ENCODE measurements around the gene PABPN1. TPM values are rescaled to one million over a fixed set of nuclear protein-coding genes. Genes with fewer than 3 reads are reported as not detected.

PABPN1 gene
- total RNA-seq, 1 donor from 2014 or later = 298 TPM

DNA sequence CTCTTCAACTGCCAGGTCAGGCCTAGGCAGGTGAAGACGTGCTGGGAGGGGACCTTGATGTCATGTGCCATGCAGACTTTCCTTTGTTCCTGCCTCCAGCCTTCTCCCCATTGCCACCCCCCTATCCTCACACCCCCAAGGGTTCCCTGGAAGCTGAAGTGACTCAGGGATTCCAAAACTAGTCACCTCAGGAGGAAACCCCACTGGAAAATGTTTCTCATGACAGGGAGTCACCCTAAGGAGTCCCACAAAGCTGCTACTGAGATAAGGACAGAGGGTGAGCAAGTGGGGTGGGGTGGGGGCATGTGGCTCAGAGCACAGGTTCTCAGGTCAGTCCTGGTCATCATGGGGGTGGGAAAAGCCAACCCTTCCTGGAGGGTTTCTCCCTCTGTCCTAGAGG is 49.0 kb downstream of the PABPN1 start:
- Mint-ChIP-seq H3K27ac (no peak overlapping the region), H3K4me1 (peaks cover 10% of the 10 kb centered on the region), H3K27me3 (ENCODE audit: insufficient read depth, low read depth) (peaks cover 10% of the 10 kb centered on the region), H3K9me3 (no peaks in the 10 kb centered on the region), H3K36me3 (no peaks in the 10 kb centered on the region), H3K4me3 (no peak overlapping the region)
- no peaks in the 10 kb centered on the region for H3K27me3 ChIP-seq
- H2AFZ ChIP-seq (replicated peaks) = no peak overlapping the region
- H4K20me1 ChIP-seq (ENCODE audit: low read depth) = no peaks in the 10 kb centered on the region
- peaks cover 10% of the 10 kb centered on the region for H3K4me1 ChIP-seq
- H3F3A ChIP-seq (ENCODE audit: low read depth) = peaks cover 16% of the 10 kb centered on the region
- H3K9ac ChIP-seq = no peak overlapping the region
- peaks cover 8% of the 10 kb centered on the region for H3K79me2 ChIP-seq (ENCODE audit: low read depth)
- no peak overlapping the region for H3K4me3 ChIP-seq
- no peak overlapping the region for H3K27ac ChIP-seq
- DNase-seq (ENCODE audit: low spot score) = no peak
- no peaks in the 10 kb centered on the region for H3K9me3 ChIP-seq (ENCODE audit: low read depth)
- TF ChIP-seq, protein P1, sequence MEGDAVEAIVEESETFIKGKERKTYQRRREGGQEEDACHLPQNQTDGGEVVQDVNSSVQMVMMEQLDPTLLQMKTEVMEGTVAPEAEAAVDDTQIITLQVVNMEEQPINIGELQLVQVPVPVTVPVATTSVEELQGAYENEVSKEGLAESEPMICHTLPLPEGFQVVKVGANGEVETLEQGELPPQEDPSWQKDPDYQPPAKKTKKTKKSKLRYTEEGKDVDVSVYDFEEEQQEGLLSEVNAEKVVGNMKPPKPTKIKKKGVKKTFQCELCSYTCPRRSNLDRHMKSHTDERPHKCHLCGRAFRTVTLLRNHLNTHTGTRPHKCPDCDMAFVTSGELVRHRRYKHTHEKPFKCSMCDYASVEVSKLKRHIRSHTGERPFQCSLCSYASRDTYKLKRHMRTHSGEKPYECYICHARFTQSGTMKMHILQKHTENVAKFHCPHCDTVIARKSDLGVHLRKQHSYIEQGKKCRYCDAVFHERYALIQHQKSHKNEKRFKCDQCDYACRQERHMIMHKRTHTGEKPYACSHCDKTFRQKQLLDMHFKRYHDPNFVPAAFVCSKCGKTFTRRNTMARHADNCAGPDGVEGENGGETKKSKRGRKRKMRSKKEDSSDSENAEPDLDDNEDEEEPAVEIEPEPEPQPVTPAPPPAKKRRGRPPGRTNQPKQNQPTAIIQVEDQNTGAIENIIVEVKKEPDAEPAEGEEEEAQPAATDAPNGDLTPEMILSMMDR (IDR thresholded peaks at IDR 0.05) = no peak
- TF ChIP-seq EZH2phosphoT487 (IDR thresholded peaks at IDR 0.05) (no peak), EZH2 (IDR thresholded peaks at IDR 0.05) (no peak)
- no peaks in the 10 kb centered on the region for H3K36me3 ChIP-seq
- H3K4me2 ChIP-seq = no peak overlapping the region

DNA sequence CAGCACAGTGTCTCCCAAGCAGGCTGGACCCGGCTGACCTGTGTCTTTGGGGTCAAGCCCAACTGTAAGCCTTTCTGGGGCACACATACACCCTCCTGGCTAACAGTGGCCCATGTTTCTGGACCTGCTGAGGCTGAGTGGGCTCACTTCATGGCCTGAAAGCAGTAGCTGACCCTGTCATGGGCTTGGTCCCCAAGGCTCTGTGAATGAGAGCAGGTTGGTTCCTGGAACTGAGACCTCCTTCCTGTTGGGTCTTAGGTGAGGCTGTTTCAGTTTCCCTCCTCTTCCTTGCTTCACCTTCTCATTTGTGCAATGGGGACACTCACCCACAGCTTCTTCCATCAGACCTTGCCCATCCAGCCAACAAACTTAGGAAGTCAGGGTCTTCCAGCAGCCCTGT is 50.6 kb downstream of the PABPN1 start:
- TF ChIP-seq EZH2 (IDR thresholded peaks at IDR 0.05) (no peak), EZH2phosphoT487 (IDR thresholded peaks at IDR 0.05) (no peak)
- TF ChIP-seq, protein P1 (IDR thresholded peaks at IDR 0.05) = no peak

DNA sequence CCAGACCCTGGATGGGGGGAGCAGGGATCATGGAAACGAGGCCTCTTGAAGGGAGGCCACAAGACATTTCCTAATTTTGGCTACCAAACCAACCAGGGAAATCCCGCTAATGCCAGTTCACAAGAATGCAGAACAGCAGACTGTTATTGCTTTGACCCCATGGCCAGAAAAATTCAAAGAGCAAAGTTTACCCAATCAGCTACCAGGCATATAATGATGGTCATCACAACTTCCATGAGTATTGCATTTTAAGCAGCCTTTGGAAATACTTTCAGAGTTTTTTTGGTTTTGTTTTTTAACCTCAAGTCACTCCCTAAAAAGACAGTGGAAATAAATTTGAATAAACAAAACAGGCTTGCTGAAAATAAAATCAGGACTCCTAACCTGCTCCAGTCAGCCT is 51.3 kb downstream of the PABPN1 start, which contains the start of gene IL25:
Gene IL25 (plus strand): TSS at position 301 of the 400 bp plus-strand sequence.
- Histone ChIP-seq H3K4me3 (no peak within 1 kb of the TSS), H3F3A (ENCODE audit: low read depth) (peaks cover 16% of the 10 kb centered on the region), H3K79me2 (ENCODE audit: low read depth) (no peaks in the 10 kb centered on the region), H4K20me1 (ENCODE audit: low read depth) (no peaks in the 10 kb centered on the region), H2AFZ (replicated peaks) (no peak within 1 kb of the TSS), H3K4me1 (peaks cover 14% of the 10 kb centered on the region), H3K9ac (no peak within 1 kb of the TSS), H3K36me3 (no peaks in the 10 kb centered on the region), H3K9me3 (ENCODE audit: low read depth) (no peaks in the 10 kb centered on the region), H3K4me2 (no peak within 1 kb of the TSS), H3K27me3 (no peaks in the 10 kb centered on the region), H3K27ac (no peak within 1 kb of the TSS)
- no peak for DNase-seq (ENCODE audit: low spot score)
- H3K9me3 Mint-ChIP-seq = no peaks in the 10 kb centered on the region
- no peak for TF ChIP-seq EZH2 (IDR thresholded peaks at IDR 0.05)
- TF ChIP-seq, protein P1 (IDR thresholded peaks at IDR 0.05) = no peak
- TF ChIP-seq EZH2phosphoT487 (IDR thresholded peaks at IDR 0.05) = no peak
- no peaks in the 10 kb centered on the region for H3K36me3 Mint-ChIP-seq
- peak within 1 kb of the TSS; percentile 12 for H3K27ac Mint-ChIP-seq
- peaks cover 16% of the 10 kb centered on the region for H3K4me1 Mint-ChIP-seq
- H3K4me3 Mint-ChIP-seq = no peak within 1 kb of the TSS
- peaks cover 8% of the 10 kb centered on the region for H3K27me3 Mint-ChIP-seq (ENCODE audit: insufficient read depth, low read depth)

More for the DNA sequence above, 50.6 kb downstream of the PABPN1 start:
- no peaks in the 10 kb centered on the region for H4K20me1 ChIP-seq (ENCODE audit: low read depth)
- no peak for DNase-seq (ENCODE audit: low spot score)
- no peak overlapping the region for H3K27ac ChIP-seq
- H3K79me2 ChIP-seq (ENCODE audit: low read depth) = no peaks in the 10 kb centered on the region
- H3F3A ChIP-seq (ENCODE audit: low read depth) = peaks cover 20% of the 10 kb centered on the region
- no peaks in the 10 kb centered on the region for H3K9me3 ChIP-seq (ENCODE audit: low read depth)
- H3K9me3 Mint-ChIP-seq = no peaks in the 10 kb centered on the region
- no peak overlapping the region for H3K9ac ChIP-seq
- H3K36me3 ChIP-seq = no peaks in the 10 kb centered on the region
- H3K4me3 Mint-ChIP-seq = no peak overlapping the region
- no peak overlapping the region for H3K4me3 ChIP-seq
- peaks cover 15% of the 10 kb centered on the region for H3K4me1 Mint-ChIP-seq
- peaks cover 16% of the 10 kb centered on the region for H3K4me1 ChIP-seq
- H3K27me3 Mint-ChIP-seq (ENCODE audit: insufficient read depth, low read depth) = peaks cover 9% of the 10 kb centered on the region
- no peak overlapping the region for H2AFZ ChIP-seq (replicated peaks)
- H3K4me2 ChIP-seq = no peak overlapping the region
- no peak overlapping the region for H3K27ac Mint-ChIP-seq
- H3K36me3 Mint-ChIP-seq = no peaks in the 10 kb centered on the region
- no peaks in the 10 kb centered on the region for H3K27me3 ChIP-seq
